HepG2 (cell line): ENCODE measurements around the gene PSMD1. TPM values are rescaled to one million over a fixed set of nuclear protein-coding genes. Genes with fewer than 3 reads are reported as not detected.

Experiments used
- ATAC-seq: fragments of 200-7000 bp; cut with Tn5 transposase; 3 replicates; pipeline ENCODE4 v1.9.1; 2020; ENCODE audit warnings: mild to moderate bottlenecking, moderate library complexity
- BruUV-seq: library from RNA; stranded (reverse); fragments of 400-500 nt; replicated peaks from 2 replicates; lab custom pipeline; 2021; lab: Mats Ljungman, UMichigan
- CTCF ChIA-PET: fragments of 300-600 bp; formaldehyde crosslinking; extraction: SDS; loops from one replicate; lab custom pipeline; 2021; ENCODE audit warnings: low total read pairs, inconsistent platforms, low intra/inter-chr PET ratio; lab: Yijun Ruan, JAX
- POLR2A ChIA-PET: fragments of 350-600 bp; sonication (Branson Sonifier 250); formaldehyde crosslinking; loops from one replicate; lab custom pipeline; 2020; ENCODE audit warnings: antibody characterized with exemption, inconsistent platforms; lab: Yijun Ruan, JAX
- DNase-seq: peaks from one replicate; pipeline ENCODE4 v3.0.0-alpha.2; 2015; ENCODE audit warnings: low spot score
- FAIRE-seq: peaks from 3 replicates; lab custom pipeline; 2011; peaks lifted over from hg19 to GRCh38; lab: Jason Lieb, UNC
- H2AFZ ChIP-seq: one replicate; pipeline ENCODE4 v1.6.1; 2011; ENCODE audit warnings: low read length, inconsistent platforms
- H3K27ac ChIP-seq: fragments of 300-600 bp; 3 replicates; pipeline ENCODE4 v1.8.0; 2011; ENCODE audit warnings: mixed run types, mild to moderate bottlenecking, mixed read lengths, low read length, inconsistent platforms; ENCODE audit not compliant: insufficient read depth; ENCODE audit errors: extremely low read length
- H3K27me3 ChIP-seq, 2 experiments: fragments of 200-600 bp in 1 of 2; 2 replicates in 1 of 2; 3 replicates in 1 of 2; pipeline versions ENCODE4 v1.6.0 to v1.8.0; 2011; ENCODE audit warnings: low read length in 2 of 2, mild to moderate bottlenecking in 2 of 2, moderate library complexity in 2 of 2, inconsistent platforms in 1 of 2; ENCODE audit not compliant: insufficient read depth in 2 of 2, control insufficient read depth in 1 of 2
- H3K36me3 ChIP-seq, 2 experiments: fragments of 200-600 bp in 1 of 2; replicated peaks in 1 of 2; 2 replicates in 1 of 2; 3 replicates in 1 of 2; pipeline versions ENCODE4 v1.5.1 to v1.8.0; 2011; ENCODE audit warnings: low read length in 2 of 2, inconsistent platforms in 1 of 2; ENCODE audit not compliant: insufficient read depth in 2 of 2, control insufficient read depth in 1 of 2
- H3K4me1 ChIP-seq: 2 replicates; pipeline ENCODE4 v1.5.1; 2012; ENCODE audit warnings: low read length, inconsistent platforms; ENCODE audit not compliant: insufficient read depth
- H3K4me2 ChIP-seq: 2 replicates; pipeline ENCODE4 v1.6.0; 2011; ENCODE audit warnings: low read depth, low read length, inconsistent platforms
- H3K4me3 ChIP-seq, 3 experiments: fragments of 200-600 bp in 1 of 3; sonication (generic), shearing (Covaris generic) in 1 of 3; replicated peaks in 1 of 3; 2 replicates each; pipeline ENCODE4 v1.5.1; 2011 to 2016; ENCODE audit warnings: low read length in 3 of 3, inconsistent platforms in 2 of 3, low read depth in 2 of 3, mild to moderate bottlenecking in 2 of 3, control low read depth in 1 of 3, mixed read lengths in 1 of 3; ENCODE audit not compliant: insufficient read depth in 1 of 3
- H3K79me2 ChIP-seq: one replicate; pipeline ENCODE4 v1.6.1; 2011; ENCODE audit warnings: low read length, inconsistent platforms; ENCODE audit not compliant: insufficient read depth
- H3K9ac ChIP-seq: 2 replicates; pipeline ENCODE4 v1.6.0; 2011; ENCODE audit warnings: mild to moderate bottlenecking, low read depth, low read length, inconsistent platforms; ENCODE audit not compliant: insufficient read depth
- H3K9me3 ChIP-seq: 2 replicates; pipeline ENCODE4 v1.5.1; 2012; ENCODE audit warnings: mild to moderate bottlenecking, low read length
- H4K20me1 ChIP-seq: 2 replicates; pipeline ENCODE4 v1.6.0; 2011; ENCODE audit warnings: inconsistent platforms, mild to moderate bottlenecking, low read length, moderate library complexity; ENCODE audit not compliant: insufficient read depth
- EED ChIP-seq: sonication (generic); formaldehyde crosslinking; IDR thresholded peaks from 2 replicates; pipeline ENCODE4 v1.5.0; 2020; ENCODE audit warnings: mild to moderate bottlenecking, missing genetic modification reagents
- MED8 ChIP-seq: sonication (generic); formaldehyde crosslinking; IDR thresholded peaks from 2 replicates; pipeline ENCODE4 v1.8.1; 2023; ENCODE audit warnings: mild to moderate bottlenecking, missing genetic modification reagents; ENCODE audit not compliant: insufficient replicate concordance
- POGZ ChIP-seq: sonication (generic); formaldehyde crosslinking; IDR thresholded peaks from 2 replicates; pipeline ENCODE4 v1.4.0; 2020; ENCODE audit warnings: mild to moderate bottlenecking, missing genetic modification reagents
- YY1 ChIP-seq: IDR thresholded peaks from 2 replicates; pipeline ENCODE4 v1.6.1; 2011; ENCODE audit warnings: low read length, low read depth, moderate library complexity, mild to moderate bottlenecking; ENCODE audit not compliant: insufficient read depth, insufficient replicate concordance
- ZBTB33 ChIP-seq: sonication (generic); formaldehyde crosslinking; IDR thresholded peaks from 2 replicates; pipeline ENCODE4 v1.4.0; 2020; ENCODE audit warnings: missing genetic modification reagents
- ZBTB7B ChIP-seq: sonication (generic); formaldehyde crosslinking; IDR thresholded peaks from 2 replicates; pipeline ENCODE4 v1.4.0; 2020; ENCODE audit warnings: missing genetic modification reagents
- ZFP82 ChIP-seq: sonication (generic); formaldehyde crosslinking; IDR thresholded peaks from 2 replicates; pipeline ENCODE4 v1.5.1; 2020; ENCODE audit warnings: mild to moderate bottlenecking, missing genetic modification reagents, borderline replicate concordance
- ZNF790 ChIP-seq: sonication (generic); formaldehyde crosslinking; IDR thresholded peaks from 2 replicates; pipeline ENCODE4 v1.8.0; 2022; ENCODE audit warnings: missing genetic modification reagents, mild to moderate bottlenecking, borderline replicate concordance
- WGBS: methylation state at CpG from one replicate; pipeline ENCODE4 v1.1.6; 2017; ENCODE audit warnings: low lambda C conversion rate; 5-methylcytosine and 5-hydroxymethylcytosine counted together
- in situ Hi-C: cut with HindIII; loops from 2 replicates; pipeline ENCODE4 v1.10.0; 2017; ENCODE audit warnings: low pct_unique_long_range_greater_than_20kb; ENCODE audit not compliant: extremely low pct_ligation_motif_present
- intact Hi-C: fragments of 100-400 bp; cut with micrococcal nuclease; formaldehyde crosslinking; loops from one replicate; pipeline ENCODE4 v1.10.0; 2022; ENCODE audit not compliant: unreplicated experiment
- polyA plus RNA-seq, 8 experiments: library from polyadenylated mRNA; depleted of rRNA in 3 of 8; stranded (reverse) in 7 of 8; unstranded in 1 of 8; fragments of >200 nt; fragmentation: Illumina TruSeq in 4 of 8; extraction: Trizol in 4 of 8; gene quantifications; 2 replicates each; pipeline versions ENCODE4 v1.2.1 to v1.2.3, GENCODE V29; 2011 to 2016; ENCODE audit warnings: low read depth in 4 of 8, missing spikeins in 1 of 8, mixed read lengths in 1 of 8; ENCODE audit not compliant: insufficient read depth in 1 of 8
- total RNA-seq, 5 experiments: library from RNA; depleted of rRNA; stranded (reverse); fragments of >200 nt; fragmentation: Illumina TruSeq; extraction: Trizol; gene quantifications; 2 replicates each; pipeline ENCODE4 v1.2.3, GENCODE V29; 2016; ENCODE audit warnings: low read depth in 1 of 5
- TF ChIP-seq, protein P1 (sequence below): sonication (generic); formaldehyde crosslinking; IDR thresholded peaks from 2 replicates; pipeline ENCODE4 v1.5.0; 2020; ENCODE audit warnings: mild to moderate bottlenecking, missing genetic modification reagents
- TF ChIP-seq, protein P2 (sequence below): IDR thresholded peaks from 2 replicates; pipeline ENCODE4 v1.6.1; 2012; ENCODE audit warnings: inconsistent platforms

PSMD1 gene
- total and polyA plus RNA-seq, 2 of the 13 experiments (the other 11 are each of a cell fraction or from before 2014, with no cell fraction given): 136 to 191 TPM

DNA sequence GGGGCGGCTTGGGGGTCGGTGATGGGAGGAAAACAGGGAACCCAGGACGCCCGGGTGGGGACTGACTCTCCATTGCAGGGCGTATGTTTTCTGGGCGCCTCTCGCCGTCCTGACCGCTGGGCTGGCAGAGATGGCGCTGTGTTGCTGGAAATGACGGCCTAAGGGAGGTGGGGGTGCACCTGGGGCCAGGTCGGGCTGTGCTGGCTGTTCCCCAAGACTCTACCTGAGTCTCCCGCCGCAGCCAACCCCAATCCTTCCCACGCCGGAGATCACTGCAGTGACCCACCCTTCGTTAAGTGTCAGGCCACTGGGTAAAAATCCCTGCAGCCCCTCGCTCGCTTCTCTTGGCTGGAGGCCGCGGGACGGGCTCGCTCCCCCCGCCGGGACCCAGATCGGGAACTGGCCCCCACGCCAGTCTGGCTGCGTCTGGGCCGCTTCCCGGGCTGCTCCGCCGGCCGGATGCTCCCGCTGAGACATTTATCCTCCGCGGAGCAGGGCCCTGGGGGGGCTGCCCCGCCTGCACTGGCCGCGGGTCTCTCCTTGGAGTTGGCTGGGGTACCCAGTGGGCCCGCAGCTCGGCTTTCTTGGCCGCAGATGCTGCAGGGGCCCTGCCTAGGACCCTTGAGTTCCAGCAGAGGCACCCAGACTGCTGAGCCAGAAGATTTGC, 134.0 kb downstream of the PSMD1 start:
- ATAC-seq: peak; percentile 72
- Histone ChIP-seq H3K4me2 (peak overlapping the region; percentile 92), H3K27ac (peak overlapping the region; percentile 33), H3K9ac (peak overlapping the region; percentile 65), H2AFZ (no peak overlapping the region), H3K79me2 (no peaks in the 10 kb centered on the region), H3K9me3 (no peaks in the 10 kb centered on the region), H4K20me1 (no peaks in the 10 kb centered on the region), H3K4me3 (peak overlapping the region; percentile 58 to 72 (median 63)), H3K36me3 (no peaks in the 10 kb centered on the region), H3K27me3 (peaks cover 0 to 1% of the 10 kb centered on the region in 2 experiments; a peak in 2 of 5 replicates), H3K4me1 (peaks cover 60% of the 10 kb centered on the region)
- intact Hi-C loops: loop anchor here (5.0 kb wide), 1 partner anchor 133 kb away; the partner anchor contains the start of gene PSMD1
- no peak for FAIRE-seq
- BruUV-seq: no TSS peak
- POLR2A ChIA-PET: interaction anchor here (0.6 to 1.6 kb wide), 4 partner anchors 8 to 274 kb away, joined by 3 to 7 read pairs (median 5); partner anchors contain the start of genes ARMC9 and NCL
- in situ Hi-C loops: loop anchor here (5.0 kb wide), 1 partner anchor 78 kb away; no protein-coding TSS in a partner anchor
- WGBS: 47% methylated on average over 20 of the region's 42 CpGs
- DNase-seq: no peak
- CTCF ChIA-PET: no interaction called here
- TF ChIP-seq ZBTB33 (CRISPR knock-in tag) (peak; percentile 56; the same call in 1 of the 2 replicates), YY1 (peak; percentile 43), ZBTB7B (CRISPR knock-in tag) (peak; percentile 41; the same call in 1 of the 2 replicates), ZNF790 (CRISPR knock-in tag) (0 out of 2 replicates have a peak, but pooled peaks have one; percentile 17), ZFP82 (CRISPR knock-in tag) (0 out of 2 replicates have a peak, but pooled peaks have one; percentile 53), EED (CRISPR knock-in tag) (peak; percentile 10; the same call in 1 of the 2 replicates), MED8 (CRISPR knock-in tag) (no peak), POGZ (CRISPR knock-in tag) (peak; percentile 35; the same call in 1 of the 2 replicates)
- TF ChIP-seq, protein P1, sequence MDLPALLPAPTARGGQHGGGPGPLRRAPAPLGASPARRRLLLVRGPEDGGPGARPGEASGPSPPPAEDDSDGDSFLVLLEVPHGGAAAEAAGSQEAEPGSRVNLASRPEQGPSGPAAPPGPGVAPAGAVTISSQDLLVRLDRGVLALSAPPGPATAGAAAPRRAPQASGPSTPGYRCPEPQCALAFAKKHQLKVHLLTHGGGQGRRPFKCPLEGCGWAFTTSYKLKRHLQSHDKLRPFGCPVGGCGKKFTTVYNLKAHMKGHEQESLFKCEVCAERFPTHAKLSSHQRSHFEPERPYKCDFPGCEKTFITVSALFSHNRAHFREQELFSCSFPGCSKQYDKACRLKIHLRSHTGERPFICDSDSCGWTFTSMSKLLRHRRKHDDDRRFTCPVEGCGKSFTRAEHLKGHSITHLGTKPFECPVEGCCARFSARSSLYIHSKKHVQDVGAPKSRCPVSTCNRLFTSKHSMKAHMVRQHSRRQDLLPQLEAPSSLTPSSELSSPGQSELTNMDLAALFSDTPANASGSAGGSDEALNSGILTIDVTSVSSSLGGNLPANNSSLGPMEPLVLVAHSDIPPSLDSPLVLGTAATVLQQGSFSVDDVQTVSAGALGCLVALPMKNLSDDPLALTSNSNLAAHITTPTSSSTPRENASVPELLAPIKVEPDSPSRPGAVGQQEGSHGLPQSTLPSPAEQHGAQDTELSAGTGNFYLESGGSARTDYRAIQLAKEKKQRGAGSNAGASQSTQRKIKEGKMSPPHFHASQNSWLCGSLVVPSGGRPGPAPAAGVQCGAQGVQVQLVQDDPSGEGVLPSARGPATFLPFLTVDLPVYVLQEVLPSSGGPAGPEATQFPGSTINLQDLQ (CRISPR knock-in tag): peak; percentile 20; the same call in 1 of the 2 replicates
- TF ChIP-seq, protein P2, sequence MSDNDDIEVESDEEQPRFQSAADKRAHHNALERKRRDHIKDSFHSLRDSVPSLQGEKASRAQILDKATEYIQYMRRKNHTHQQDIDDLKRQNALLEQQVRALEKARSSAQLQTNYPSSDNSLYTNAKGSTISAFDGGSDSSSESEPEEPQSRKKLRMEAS: 0 out of 2 replicates have a peak, but pooled peaks have one; percentile 18
